Stimulated activated CD4-positive, alpha-beta T cell treated with anti-CD3 and anti-CD28 coated beads, Interleukin-4, amount 100 ng/mL, for 48 hours (primary cell): ENCODE measurements around the gene GAGE2A.
"Not testable (repeated sequence)": the region's sequence is repeated elsewhere in the genome, so short reads cannot be mapped to it uniquely, and the experiment has no call there.

Experiments
- DNase-seq, 2 donors: peaks; one replicate each; pipeline ENCODE4 v3.0.0-alpha.2; 2020; ENCODE audit warnings: low read depth in 2 of 2

Gene GAGE2A

GRCh38 chrX:49589196-49589595 is at the start of gene GAGE2A:
TSS of gene GAGE2A (plus strand) at chrX:49589496. CDS start at chrX:49590651, 1,155 bp downstream.
- DNase-seq = not testable (repeated sequence)

GRCh38 chrX:49541433-49541832 is 47.9 kb upstream of the GAGE2A start, which contains the start of gene GAGE12D:
TSS of gene GAGE12D (plus strand) at chrX:49541733. CDS start at chrX:49542888, 1,155 bp downstream.
- not testable (repeated sequence) for DNase-seq

GRCh38 chrX:49550989-49551388 is 38.3 kb upstream of the GAGE2A start, which contains the start of gene GAGE12E:
TSS of gene GAGE12E (plus strand) at chrX:49551289. CDS start at chrX:49552444, 1,155 bp downstream.
- not testable (repeated sequence) for DNase-seq

- not testable (repeated sequence) for DNase-seq
Observed at GRCh38 chrX:49560542-49560941, 28.8 kb upstream of the GAGE2A start, which contains the start of gene GAGE12F. TSS of gene GAGE12F (plus strand) at chrX:49560842. CDS start at chrX:49561997, 1,155 bp downstream.

GRCh38 chrX:49568728-49569127 is 20.6 kb upstream of the GAGE2A start:
- DNase-seq = not testable (repeated sequence)

GRCh38 chrX:49569152-49569551 is 20.1 kb upstream of the GAGE2A start:
- DNase-seq = not testable (repeated sequence)

GRCh38 chrX:49570100-49570499 is 19.2 kb upstream of the GAGE2A start, which contains the start of gene GAGE12G:
TSS of gene GAGE12G (plus strand) at chrX:49570400. CDS start at chrX:49571555, 1,155 bp downstream.
- not testable (repeated sequence) for DNase-seq

GRCh38 chrX:49579649-49580048 is 9.6 kb upstream of the GAGE2A start, which contains the start of gene GAGE12H:
TSS of gene GAGE12H (plus strand) at chrX:49579949. CDS start at chrX:49581104, 1,155 bp downstream.
- not testable (repeated sequence) for DNase-seq

GRCh38 chrX:49589769-49590478 is 628 bp downstream of the GAGE2A start:
- DNase-seq = not testable (repeated sequence)

- DNase-seq = not testable (repeated sequence)
Observed at GRCh38 chrX:49590488-49590887, 1.2 kb downstream of the GAGE2A start.

GRCh38 chrX:49598720-49599119 is 9.4 kb downstream of the GAGE2A start, which contains the start of gene GAGE1:
TSS of gene GAGE1 (plus strand) at chrX:49599020. CDS start at chrX:49600175, 1,155 bp downstream.
- not testable (repeated sequence) for DNase-seq

GRCh38 chrX:49610718-49611310 is 21.5 kb downstream of the GAGE2A start:
- DNase-seq = no peak

GRCh38 chrX:49618574-49618973 is 29.3 kb downstream of the GAGE2A start:
- no peak for DNase-seq

GRCh38 chrX:49627086-49627777 is 37.9 kb downstream of the GAGE2A start:
- DNase-seq = peak in 1 of 2 donors; percentile 10

- DNase-seq = no peak
Observed at GRCh38 chrX:49644991-49645637, 55.8 kb downstream of the GAGE2A start.
